HUES64 (cell line): ENCODE results near the gene CADPS.

Experiments used
- H3K27ac ChIP-seq: 2 replicates; pipeline ENCODE4 v1.7.0; 2013; ENCODE audit warnings: low read depth, low read length, inconsistent platforms
- H3K27me3 ChIP-seq: 2 replicates; pipeline ENCODE4 v1.6.1; 2013; ENCODE audit warnings: mild to moderate bottlenecking, low read length; ENCODE audit not compliant: insufficient read depth
- H3K36me3 ChIP-seq: 2 replicates; pipeline ENCODE4 v1.6.1; 2013; ENCODE audit warnings: mild to moderate bottlenecking, low read length; ENCODE audit not compliant: insufficient read depth
- H3K4me1 ChIP-seq: 2 replicates; pipeline ENCODE4 v1.6.1; 2013; ENCODE audit warnings: mild to moderate bottlenecking, low read length, moderate library complexity; ENCODE audit not compliant: insufficient read depth
- H3K4me3 ChIP-seq: 2 replicates; pipeline ENCODE4 v1.5.1; 2013; ENCODE audit warnings: mild to moderate bottlenecking, low read length, moderate library complexity
- H3K9ac ChIP-seq: 2 replicates; pipeline ENCODE4 v1.6.1; 2013; ENCODE audit warnings: mild to moderate bottlenecking, low read depth, low read length
- H3K9me3 ChIP-seq: 2 replicates; pipeline ENCODE4 v1.6.1; 2013; ENCODE audit warnings: low read depth, low read length; ENCODE audit not compliant: insufficient read depth
- WGBS: fragments of 150-250, 120-280 bp; methylation state at CpG from one replicate; pipeline ENCODE4 v1.1.7; 2013; ENCODE audit warnings: missing lambda C conversion rate; 5-methylcytosine and 5-hydroxymethylcytosine counted together

CADPS gene

DNA sequence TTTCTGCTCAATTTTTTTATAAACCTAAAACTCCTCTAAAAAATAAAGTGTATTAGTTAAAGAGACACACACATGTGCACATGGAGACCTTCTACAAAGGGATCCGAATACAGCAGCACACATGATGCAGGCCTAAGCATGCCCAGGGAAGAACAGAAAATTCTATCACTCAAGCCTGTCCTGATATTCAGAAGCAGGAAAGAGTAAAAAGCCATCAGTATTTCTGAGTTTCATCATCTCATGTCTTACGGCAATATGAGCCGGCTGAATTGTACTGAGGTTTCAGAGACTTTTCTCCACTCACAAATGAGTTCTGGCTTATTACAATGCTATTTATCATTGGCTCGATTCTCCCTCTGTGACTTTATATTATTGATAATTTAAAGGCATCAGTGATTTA is 97.5 kb downstream of the CADPS start:
- no peaks in the 10 kb centered on the region for H3K9me3 ChIP-seq
- no peaks in the 10 kb centered on the region for H3K36me3 ChIP-seq
- H3K9ac ChIP-seq = no peak overlapping the region
- H3K27ac ChIP-seq = no peak overlapping the region
- WGBS = 94% methylated on average over 3 of the region's 4 CpGs
- H3K27me3 ChIP-seq = no peaks in the 10 kb centered on the region
- H3K4me3 ChIP-seq = no peak overlapping the region
- no peaks in the 10 kb centered on the region for H3K4me1 ChIP-seq

DNA sequence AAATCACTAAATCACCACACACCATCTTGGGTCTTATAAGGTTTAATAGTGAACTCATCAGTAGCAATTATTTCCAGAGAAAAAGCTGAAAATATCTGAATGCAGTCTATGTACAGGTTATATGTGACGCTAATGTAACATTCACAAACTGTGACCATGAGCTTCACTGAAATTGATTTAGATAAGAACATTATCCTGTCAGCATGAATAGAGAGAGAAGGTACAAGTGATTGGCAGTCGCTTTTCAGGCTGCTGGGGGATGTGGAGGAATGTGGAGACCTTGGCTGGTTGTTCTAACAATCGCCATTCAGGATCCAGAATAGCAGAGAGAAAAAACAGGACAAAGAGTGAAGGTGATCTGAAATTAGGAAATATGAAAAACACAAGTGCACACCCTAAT is 98.1 kb downstream of the CADPS start:
- Histone ChIP-seq H3K27ac (no peak overlapping the region), H3K9me3 (no peaks in the 10 kb centered on the region), H3K9ac (no peak overlapping the region), H3K27me3 (no peaks in the 10 kb centered on the region), H3K36me3 (no peaks in the 10 kb centered on the region), H3K4me3 (no peak overlapping the region), H3K4me1 (no peaks in the 10 kb centered on the region)
- WGBS = 86% methylated on average over 3 of the region's 3 CpGs

DNA sequence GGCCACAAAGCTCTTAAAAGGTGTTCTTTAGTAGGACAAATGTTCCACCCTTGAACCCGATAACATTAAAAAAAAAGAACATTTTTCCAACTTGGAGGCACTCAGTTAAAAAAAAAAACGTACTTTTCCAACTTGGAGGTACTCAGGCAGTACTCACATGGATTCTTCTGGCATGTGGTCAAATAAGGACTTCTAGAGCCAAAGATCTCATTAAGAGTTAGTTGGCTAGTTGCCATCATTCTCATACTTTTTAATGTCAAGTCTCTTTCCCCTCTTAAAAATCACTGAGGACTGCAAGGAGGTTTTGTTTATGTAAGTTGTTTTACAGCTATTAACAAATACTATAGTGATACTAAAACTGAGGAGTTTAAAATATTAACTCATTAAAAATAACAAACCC is 101.0 kb downstream of the CADPS start:
- 93% methylated on average over 2 of the region's 2 CpGs for WGBS
- Histone ChIP-seq H3K27ac (no peak overlapping the region), H3K27me3 (no peaks in the 10 kb centered on the region), H3K4me3 (no peak overlapping the region), H3K9ac (no peak overlapping the region), H3K4me1 (no peaks in the 10 kb centered on the region), H3K36me3 (no peaks in the 10 kb centered on the region), H3K9me3 (no peaks in the 10 kb centered on the region)

DNA sequence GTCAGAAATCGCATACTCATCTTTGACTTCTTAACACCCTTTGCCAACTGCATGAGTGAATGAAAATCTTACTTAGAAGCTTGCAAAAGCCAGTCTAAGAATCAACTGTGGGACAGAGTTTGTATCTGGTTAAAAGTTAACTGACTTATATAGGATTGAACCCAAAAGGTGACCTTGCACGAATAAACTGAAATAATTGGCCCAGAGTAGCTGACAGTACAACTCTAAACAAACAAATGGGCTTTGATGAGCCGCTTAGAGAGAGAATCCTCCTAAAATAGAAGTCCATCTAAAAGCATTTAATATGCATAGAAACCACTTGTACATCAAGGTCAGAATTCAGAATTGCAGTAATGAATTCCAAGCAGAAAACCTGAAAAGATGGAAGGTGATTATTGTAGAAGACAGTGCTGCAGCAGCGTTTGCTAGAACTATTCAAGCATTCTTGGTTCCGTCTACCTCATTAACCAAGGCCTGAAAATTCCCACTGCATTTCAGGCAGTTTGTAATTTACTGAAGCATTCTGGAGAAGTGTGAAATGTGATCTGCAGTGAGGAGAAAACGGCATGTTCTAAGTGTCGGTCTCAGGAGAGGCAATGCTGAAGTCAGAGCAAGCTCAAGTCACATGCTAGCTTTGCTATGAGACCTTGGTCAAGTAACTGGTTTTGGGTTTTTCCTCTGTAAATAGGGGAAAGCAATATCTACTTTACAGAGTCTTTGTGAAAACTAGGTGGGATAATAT is 103.7 kb downstream of the CADPS start:
- Histone ChIP-seq H3K4me1 (no peaks in the 10 kb centered on the region), H3K36me3 (no peaks in the 10 kb centered on the region), H3K27me3 (no peaks in the 10 kb centered on the region), H3K9me3 (no peaks in the 10 kb centered on the region), H3K4me3 (no peak overlapping the region), H3K27ac (no peak overlapping the region), H3K9ac (no peak overlapping the region)
- WGBS = 91% methylated on average over 7 of the region's 7 CpGs

DNA sequence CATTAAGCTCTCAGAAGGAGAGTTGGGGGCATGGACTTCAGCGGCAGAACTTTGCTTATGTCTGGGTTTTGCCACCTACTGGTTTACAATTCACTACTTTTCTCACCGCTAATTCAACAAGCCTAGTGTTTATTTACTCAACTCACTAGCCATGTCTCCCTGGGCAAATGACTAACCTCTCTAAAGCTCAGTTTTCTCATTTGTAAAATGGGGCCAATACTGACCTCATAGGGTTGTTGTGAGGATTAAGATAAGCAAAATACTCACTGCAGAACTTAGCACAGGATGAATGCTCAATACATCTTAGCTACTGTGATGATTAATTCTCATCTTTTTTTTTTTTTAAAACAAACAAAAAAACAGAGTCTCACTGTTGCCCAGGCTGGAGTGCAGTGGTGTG is 106.3 kb downstream of the CADPS start:
- no peaks in the 10 kb centered on the region for H3K4me1 ChIP-seq
- 58% methylated on average over 2 of the region's 2 CpGs for WGBS
- no peaks in the 10 kb centered on the region for H3K27me3 ChIP-seq

DNA sequence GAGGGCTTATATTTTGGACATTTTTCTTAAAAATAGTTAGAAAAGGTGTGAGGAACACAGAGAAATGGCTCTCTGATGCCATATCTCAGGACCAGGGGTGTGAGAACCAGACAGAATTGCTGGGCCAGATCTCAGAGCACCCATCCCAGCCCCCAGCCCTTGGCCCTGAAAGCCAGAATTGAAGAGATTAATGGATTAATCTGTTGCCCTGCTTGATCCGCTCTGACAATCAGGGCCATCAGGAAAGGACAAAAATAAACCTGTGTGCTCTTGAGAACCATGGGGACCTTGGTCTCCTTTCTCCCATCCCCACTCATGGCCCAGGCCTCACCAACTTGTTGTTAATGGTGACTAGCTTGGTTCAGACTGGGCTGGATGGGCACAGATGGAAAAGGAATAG is 113.5 kb downstream of the CADPS start:
- Histone ChIP-seq H3K27me3 (no peaks in the 10 kb centered on the region), H3K27ac (no peak overlapping the region), H3K36me3 (no peaks in the 10 kb centered on the region), H3K9ac (no peak overlapping the region), H3K9me3 (no peaks in the 10 kb centered on the region), H3K4me3 (no peak overlapping the region), H3K4me1 (no peaks in the 10 kb centered on the region)
- 90% methylated on average over 1 of the region's 1 CpG for WGBS

More for the DNA sequence above, 106.3 kb downstream of the CADPS start:
- Histone ChIP-seq H3K9ac (no peak overlapping the region), H3K9me3 (no peaks in the 10 kb centered on the region), H3K36me3 (no peaks in the 10 kb centered on the region), H3K27ac (no peak overlapping the region), H3K4me3 (no peak overlapping the region)

DNA sequence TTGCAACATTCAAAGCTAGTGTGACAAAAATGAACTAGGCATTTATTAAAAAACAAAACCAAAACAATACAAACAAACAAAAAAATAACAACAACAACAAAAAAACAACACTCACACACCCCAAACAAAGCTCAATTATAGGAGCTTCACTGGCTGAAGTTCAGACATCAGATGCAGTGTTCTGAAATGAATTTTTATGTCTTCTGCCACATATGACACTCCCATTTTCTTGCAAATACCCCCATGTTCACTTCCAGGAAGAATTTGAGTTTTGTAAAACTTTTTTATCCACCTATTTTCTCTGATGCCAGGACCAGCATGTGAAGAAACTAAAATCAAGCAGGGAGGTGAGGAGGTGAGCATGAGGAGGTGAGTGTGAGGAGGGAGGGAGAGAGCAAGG is 113.9 kb downstream of the CADPS start:
- Histone ChIP-seq H3K9me3 (no peaks in the 10 kb centered on the region), H3K4me1 (no peaks in the 10 kb centered on the region), H3K4me3 (no peak overlapping the region), H3K27me3 (no peaks in the 10 kb centered on the region), H3K36me3 (no peaks in the 10 kb centered on the region), H3K9ac (no peak overlapping the region), H3K27ac (no peak overlapping the region)

DNA sequence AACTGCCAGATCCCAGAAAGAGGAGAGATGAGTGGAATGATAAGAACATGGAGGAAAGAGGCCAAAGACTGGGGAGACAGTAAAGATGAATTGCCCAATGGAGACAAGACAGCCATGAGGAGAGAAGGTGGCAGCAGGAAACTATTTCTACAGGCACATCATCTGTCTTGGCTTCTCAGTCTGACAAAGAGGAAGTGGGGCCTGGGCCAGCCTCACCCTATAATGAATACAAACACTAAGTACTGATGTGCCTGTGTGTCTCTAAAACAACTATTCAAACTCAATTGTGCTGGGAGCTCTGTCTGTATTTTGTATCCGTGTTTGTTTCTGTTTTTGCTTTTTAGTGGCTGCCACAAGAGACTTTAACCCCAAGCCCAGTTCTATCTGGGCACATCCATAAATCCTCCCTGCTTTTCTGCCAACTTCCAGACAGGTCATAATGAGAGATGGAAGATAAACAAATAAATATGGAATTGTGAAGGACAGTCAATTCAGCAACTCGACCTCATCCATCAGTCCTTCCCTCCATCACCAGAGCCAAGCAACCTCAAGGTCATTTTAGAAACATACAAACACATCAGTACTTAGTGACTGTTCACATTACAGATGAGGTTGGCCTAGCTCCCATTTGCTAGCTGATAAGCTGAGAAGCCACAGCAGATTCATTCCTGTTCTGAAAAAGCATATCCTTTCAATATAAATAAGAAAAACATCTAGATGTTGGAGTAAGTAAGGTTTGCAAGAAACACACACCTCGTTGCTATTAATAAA is 116.7 kb downstream of the CADPS start:
- Histone ChIP-seq H3K4me1 (no peaks in the 10 kb centered on the region), H3K9me3 (no peaks in the 10 kb centered on the region), H3K36me3 (no peaks in the 10 kb centered on the region), H3K27me3 (no peaks in the 10 kb centered on the region), H3K9ac (no peak overlapping the region), H3K27ac (no peak overlapping the region), H3K4me3 (no peak overlapping the region)
- 93% methylated on average over 3 of the region's 3 CpGs for WGBS

DNA sequence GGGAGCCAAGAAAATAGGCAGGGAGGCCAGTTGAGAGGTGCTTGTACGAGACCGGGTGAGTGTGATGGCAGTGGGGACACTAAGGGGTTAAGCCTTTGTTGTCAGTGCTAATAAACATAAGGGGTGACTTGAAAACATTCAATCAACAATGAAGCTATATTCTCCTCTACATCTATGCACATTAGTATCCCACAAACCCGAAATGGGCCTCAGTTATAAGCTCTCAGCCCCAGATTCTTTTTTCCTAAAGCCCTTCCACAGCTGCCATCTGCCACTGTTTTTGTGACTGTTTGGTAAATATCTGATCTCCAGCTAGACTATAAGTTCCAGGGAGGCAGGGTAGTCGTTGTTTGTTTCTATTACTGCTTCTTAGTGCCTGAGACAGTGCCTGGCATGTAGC is 118.2 kb downstream of the CADPS start:
- Histone ChIP-seq H3K9me3 (no peaks in the 10 kb centered on the region), H3K27ac (no peak overlapping the region)
- WGBS = 88% methylated on average over 4 of the region's 4 CpGs

DNA sequence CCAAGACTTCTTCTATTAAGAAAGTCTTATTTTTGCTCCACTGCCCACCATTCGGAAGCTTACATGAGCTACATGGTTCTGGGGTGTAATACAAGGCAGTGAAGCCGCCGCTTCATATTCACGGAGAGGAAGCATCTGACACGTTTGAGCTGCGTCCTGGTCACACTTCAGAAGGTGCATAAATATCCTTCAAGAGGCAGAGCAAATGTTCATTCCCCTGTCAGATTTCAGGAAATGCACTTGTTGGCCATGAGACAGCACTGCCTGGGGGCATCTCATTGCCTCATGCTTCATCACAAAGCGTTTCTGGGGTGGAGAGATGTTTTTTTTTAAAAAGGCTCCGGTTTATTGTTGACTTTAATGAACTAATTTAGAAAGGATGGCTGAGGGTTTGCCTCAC is 119.9 kb downstream of the CADPS start:
- H3K4me1 ChIP-seq = no peaks in the 10 kb centered on the region
- no peaks in the 10 kb centered on the region for H3K9me3 ChIP-seq
- H3K4me3 ChIP-seq = no peak overlapping the region
- H3K9ac ChIP-seq = no peak overlapping the region
- no peak overlapping the region for H3K27ac ChIP-seq
- 93% methylated on average over 8 of the region's 8 CpGs for WGBS
- H3K27me3 ChIP-seq = no peaks in the 10 kb centered on the region
- H3K36me3 ChIP-seq = no peaks in the 10 kb centered on the region

More for the DNA sequence above, 118.2 kb downstream of the CADPS start:
- Histone ChIP-seq H3K27me3 (no peaks in the 10 kb centered on the region), H3K4me3 (no peak overlapping the region), H3K9ac (no peak overlapping the region), H3K36me3 (no peaks in the 10 kb centered on the region), H3K4me1 (no peaks in the 10 kb centered on the region)

DNA sequence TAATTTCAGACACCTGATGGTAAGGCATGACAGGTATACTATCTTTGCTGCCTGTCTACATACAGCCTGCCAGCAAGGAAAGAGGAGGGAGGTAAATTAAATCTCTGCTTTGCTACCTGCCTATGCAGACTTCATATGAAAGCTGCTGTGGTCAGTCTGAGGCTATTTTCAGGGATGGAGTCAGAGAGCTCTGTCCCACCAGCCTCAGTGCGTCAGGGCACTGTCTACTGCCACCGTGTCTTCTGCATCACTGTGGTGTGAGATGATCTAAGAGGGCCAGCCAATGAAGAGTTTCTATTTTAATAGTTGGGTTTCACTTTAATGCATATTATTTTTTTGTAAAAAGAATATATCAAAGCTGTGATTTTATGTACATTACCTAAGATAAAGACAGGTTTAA is 125.6 kb downstream of the CADPS start:
- H3K4me3 ChIP-seq = no peak overlapping the region
- no peaks in the 10 kb centered on the region for H3K4me1 ChIP-seq
- no peak overlapping the region for H3K27ac ChIP-seq
- no peaks in the 10 kb centered on the region for H3K36me3 ChIP-seq
- WGBS = 95% methylated on average over 2 of the region's 2 CpGs
- no peaks in the 10 kb centered on the region for H3K27me3 ChIP-seq
- H3K9ac ChIP-seq = no peak overlapping the region
- no peaks in the 10 kb centered on the region for H3K9me3 ChIP-seq
